WTC11 (cell line): ENCODE measurements around the gene WDR48.

Experiments used
- CTCF ChIP-seq: fragments of 200-600 bp; IDR thresholded peaks from 2 replicates; pipeline ENCODE4 v1.8.0; 2022; ENCODE audit warnings: antibody characterized with exemption
- ZNF396 ChIP-seq: fragments of 250-450 bp; sonication (Bioruptor Pico); IDR thresholded peaks from 2 replicates; pipeline ENCODE4 v1.8.0; 2021; ENCODE audit warnings: mild to moderate bottlenecking, moderate library complexity, borderline replicate concordance
- TF ChIP-seq, protein P1 (sequence below): sonication (generic); formaldehyde crosslinking; IDR thresholded peaks from 2 replicates; pipeline ENCODE4 v1.8.0; 2023; ENCODE audit warnings: missing genetic modification reagents

GRCh38 chr3:39021029-39021428 lies 30.8 kb upstream of the WDR48 start:
- TF ChIP-seq, protein P1, sequence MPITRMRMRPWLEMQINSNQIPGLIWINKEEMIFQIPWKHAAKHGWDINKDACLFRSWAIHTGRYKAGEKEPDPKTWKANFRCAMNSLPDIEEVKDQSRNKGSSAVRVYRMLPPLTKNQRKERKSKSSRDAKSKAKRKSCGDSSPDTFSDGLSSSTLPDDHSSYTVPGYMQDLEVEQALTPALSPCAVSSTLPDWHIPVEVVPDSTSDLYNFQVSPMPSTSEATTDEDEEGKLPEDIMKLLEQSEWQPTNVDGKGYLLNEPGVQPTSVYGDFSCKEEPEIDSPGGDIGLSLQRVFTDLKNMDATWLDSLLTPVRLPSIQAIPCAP (CRISPR knock-in tag) = no peak
- TF ChIP-seq ZNF396 (CRISPR knock-in tag) (no peak), CTCF (no peak)
